Esophagus squamous epithelium (tissue), 4 donors: ENCODE results near the gene PRUNE2.

ENCODE experiments used
- POLR2A ChIP-seq, 4 donors: fragments of 450-650 bp; IDR thresholded peaks; one replicate each; pipeline ENCODE4 v1.6.1; 2017; ENCODE audit warnings: antibody characterized with exemption in 4 of 4, mild to moderate bottlenecking in 4 of 4, moderate library complexity in 3 of 4
- TF ChIP-seq, protein P1 (sequence below), 6 experiments: fragments of 450-650 bp in 4 of 6; fragments of 200-600 bp in 2 of 6; sonication (generic) in 2 of 6; IDR thresholded peaks; one replicate each; pipeline ENCODE4 v1.5.1; 2016 to 2019; ENCODE audit warnings: antibody characterized with exemption in 6 of 6, mild to moderate bottlenecking in 4 of 6, moderate library complexity in 4 of 6

DNA sequence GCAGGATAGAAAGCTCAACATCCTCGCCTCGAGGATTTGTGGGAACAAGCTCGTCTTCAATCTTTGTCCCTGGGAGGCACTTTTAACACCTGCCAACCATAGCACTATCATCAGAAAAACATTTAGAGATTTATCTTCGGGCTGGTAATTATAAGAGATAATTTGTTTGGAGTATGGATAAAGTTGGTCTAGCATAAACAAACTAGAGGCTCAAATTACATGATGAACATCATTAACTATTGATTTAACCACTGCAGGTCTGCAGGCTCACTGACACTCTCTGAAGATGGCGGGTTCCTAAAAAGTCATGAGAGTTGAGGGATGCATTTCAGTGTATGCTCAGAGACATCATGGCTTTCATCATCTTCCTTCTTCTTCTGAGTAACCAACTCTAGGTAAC lies 167.5 kb downstream of the PRUNE2 start:
- TF ChIP-seq, protein P1, sequence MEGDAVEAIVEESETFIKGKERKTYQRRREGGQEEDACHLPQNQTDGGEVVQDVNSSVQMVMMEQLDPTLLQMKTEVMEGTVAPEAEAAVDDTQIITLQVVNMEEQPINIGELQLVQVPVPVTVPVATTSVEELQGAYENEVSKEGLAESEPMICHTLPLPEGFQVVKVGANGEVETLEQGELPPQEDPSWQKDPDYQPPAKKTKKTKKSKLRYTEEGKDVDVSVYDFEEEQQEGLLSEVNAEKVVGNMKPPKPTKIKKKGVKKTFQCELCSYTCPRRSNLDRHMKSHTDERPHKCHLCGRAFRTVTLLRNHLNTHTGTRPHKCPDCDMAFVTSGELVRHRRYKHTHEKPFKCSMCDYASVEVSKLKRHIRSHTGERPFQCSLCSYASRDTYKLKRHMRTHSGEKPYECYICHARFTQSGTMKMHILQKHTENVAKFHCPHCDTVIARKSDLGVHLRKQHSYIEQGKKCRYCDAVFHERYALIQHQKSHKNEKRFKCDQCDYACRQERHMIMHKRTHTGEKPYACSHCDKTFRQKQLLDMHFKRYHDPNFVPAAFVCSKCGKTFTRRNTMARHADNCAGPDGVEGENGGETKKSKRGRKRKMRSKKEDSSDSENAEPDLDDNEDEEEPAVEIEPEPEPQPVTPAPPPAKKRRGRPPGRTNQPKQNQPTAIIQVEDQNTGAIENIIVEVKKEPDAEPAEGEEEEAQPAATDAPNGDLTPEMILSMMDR (IDR thresholded peaks at IDR 0.05) = no peak
- TF ChIP-seq POLR2A (IDR thresholded peaks at IDR 0.05) = no peak
